Measurements from ENCODE around the gene ANKS1A.

ANKS1A gene

GRCh38 chr6:35069262-35069661 lies 180.2 kb downstream of the ANKS1A start:
- DNase-seq (ENCODE audit: low spot score) = no peak

DNA sequence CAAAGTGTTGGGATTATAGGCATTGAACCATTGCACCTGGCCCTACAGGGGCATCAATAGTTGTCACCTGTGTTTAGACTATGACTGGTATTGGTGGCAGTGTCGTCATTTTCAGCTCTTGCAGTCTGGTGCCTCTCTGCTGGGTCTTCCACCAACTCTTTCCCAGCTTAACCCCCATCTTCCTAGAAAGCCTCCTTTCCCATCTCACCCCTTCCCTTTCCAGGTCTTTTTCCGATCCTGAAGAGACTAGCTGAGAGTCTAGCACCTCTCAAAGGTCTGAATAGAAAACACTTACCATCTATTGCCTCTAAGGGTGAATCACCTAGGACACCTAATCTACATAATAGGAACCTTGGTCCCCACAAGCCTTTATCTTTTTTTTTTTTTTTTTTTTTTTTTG lies 181.1 kb downstream of the ANKS1A start:
- DNase-seq (ENCODE audit: low spot score) = no peak

- DNase-seq (ENCODE audit: low spot score) = no peak
These were observed 182.4 kb downstream of the ANKS1A start for GRCh38 chr6:35071347-35071994.

DNA sequence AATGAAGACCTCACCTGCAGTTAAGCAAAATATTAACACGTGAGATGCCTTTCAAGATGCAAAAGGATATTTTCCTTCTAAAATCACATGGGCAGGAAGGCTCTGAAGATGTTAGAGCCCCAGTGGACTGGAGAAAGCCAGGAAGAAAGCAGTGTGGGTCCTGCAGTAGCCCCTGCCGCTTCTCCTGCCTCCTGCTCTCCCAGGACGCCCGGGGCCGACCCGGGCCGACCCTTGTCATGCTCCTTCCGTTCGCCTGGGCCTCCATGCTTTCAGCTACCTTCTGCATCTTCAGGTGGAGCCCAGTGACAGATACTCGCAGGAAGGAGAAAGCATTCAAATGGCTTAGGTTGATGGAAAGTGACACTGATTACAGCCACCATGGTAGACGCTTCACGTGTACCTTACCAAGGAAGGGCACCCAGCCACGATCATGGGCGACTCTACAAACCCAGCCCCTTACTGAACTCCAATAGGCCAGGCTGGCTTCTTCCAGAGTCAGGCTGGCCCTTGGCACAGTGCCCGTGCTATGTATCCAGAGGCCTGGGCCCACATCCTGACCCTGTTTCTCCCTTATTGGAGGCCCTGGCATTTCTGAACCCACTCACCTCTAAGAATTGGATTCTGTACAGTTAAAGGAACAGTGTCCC lies 183.1 kb downstream of the ANKS1A start:
- no peak for DNase-seq (ENCODE audit: low spot score)

DNA sequence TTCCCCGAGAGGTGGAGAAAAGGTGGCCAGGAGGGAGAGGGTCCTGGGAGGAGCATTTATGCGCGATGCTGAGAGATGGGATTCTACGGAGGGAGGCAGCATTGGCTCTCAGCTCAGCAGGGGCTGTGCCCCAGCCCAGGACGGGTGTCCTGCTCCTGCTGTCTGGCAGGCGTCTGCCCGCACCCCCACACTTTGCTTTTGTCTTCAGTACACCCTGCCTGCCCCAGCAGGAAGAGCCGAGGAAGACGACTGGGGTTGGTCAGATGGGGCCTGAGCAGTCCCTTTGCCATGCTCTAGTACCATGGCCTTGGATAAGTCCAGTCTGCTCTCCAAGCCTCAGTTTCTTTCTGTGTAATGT lies 183.6 kb downstream of the ANKS1A start:
- no peak for DNase-seq (ENCODE audit: low spot score)

DNA sequence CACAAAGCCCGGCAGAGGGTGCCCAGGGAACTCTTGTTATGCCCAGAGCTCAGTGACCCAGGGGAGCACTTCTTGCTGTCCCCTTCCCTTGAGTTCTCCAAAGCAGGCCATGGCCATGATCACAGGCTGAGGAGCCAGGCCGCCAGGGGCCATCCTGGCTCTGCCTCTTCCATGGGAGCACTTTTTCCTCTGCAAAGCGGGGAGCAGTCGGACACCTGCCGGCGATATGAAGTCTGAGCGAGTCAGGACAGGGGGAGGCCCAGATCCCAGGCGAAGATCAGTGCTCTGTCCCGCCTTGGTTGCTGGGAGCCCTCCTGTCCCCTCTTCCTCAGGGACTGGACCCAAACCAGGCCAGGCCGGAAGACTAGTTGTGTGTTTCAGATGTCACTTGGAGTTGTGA lies 184.2 kb downstream of the ANKS1A start:
- no peak for DNase-seq (ENCODE audit: low spot score)

GRCh38 chr6:35073766-35074471 lies 184.9 kb downstream of the ANKS1A start:
- DNase-seq (ENCODE audit: low spot score) = no peak

DNA sequence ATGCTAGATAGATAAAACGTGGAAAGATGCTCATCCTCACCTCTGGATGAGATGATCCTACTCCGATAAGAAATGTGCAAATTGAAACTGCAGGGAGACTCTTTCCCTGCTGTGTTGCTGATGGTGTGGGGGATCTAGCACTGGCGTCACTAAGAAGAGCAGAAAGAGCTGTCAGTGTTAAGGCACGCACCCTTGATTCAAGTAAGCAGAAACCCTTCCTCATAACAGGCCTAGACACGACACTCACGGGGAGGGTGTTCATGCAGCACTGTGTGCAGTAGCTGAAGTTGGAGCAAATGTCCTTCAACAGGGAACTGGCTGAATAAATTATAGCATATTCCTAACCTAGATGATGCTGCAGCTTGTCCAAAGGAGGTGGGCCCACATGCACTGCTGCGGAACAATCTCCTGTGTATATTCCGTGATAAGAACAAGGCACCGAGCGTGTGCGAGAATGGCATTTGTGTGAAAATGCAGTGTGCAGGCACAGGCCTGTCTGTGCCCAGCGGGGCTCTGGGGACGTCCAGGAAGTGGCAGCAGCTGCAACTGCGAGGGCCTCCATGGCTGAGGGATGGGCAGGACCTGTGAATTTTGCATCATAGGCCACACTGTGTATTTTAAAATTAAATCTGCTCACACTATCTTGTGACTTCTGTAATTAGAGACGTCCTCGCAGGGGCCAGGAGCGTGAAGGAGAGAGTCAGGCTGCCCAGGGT lies 188.1 kb downstream of the ANKS1A start:
- no peak for DNase-seq (ENCODE audit: low spot score)

GRCh38 chr6:35077713-35078105 lies 188.7 kb downstream of the ANKS1A start:
- no peak for DNase-seq (ENCODE audit: low spot score)

GRCh38 chr6:35078226-35078850 lies 189.3 kb downstream of the ANKS1A start:
- DNase-seq (ENCODE audit: low spot score) = no peak

- no peak for DNase-seq (ENCODE audit: low spot score)
These were observed 189.8 kb downstream of the ANKS1A start for GRCh38 chr6:35078896-35079295.

GRCh38 chr6:35079311-35080000 lies 190.4 kb downstream of the ANKS1A start:
- no peak for DNase-seq (ENCODE audit: low spot score)

- DNase-seq (ENCODE audit: low spot score) = no peak
These were observed 191.1 kb downstream of the ANKS1A start for GRCh38 chr6:35080016-35080680.

GRCh38 chr6:35080821-35081425 lies 191.9 kb downstream of the ANKS1A start:
- no peak for DNase-seq (ENCODE audit: low spot score)

DNA sequence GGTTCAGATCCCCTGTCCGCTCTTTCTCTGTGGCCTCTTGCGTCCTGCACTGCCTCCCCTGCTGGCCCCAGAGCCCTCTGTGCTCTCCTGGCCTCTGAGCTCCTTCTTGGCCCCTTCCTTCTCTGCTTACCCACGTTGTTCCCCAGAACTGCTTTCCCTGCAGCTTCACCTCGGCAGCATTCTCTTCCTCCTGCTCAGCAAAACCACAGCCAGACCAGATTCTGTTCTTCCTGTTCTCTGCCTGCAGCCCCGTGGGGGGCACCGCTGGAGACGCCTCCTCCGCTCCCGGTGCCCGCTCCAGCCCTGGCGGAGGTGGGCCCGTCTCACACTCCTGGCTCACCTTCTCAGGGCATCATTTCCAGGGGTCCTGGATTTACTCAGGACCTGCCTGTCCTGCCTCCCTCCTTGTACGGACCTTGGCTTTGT lies 192.4 kb downstream of the ANKS1A start:
- no peak for DNase-seq (ENCODE audit: low spot score)

DNA sequence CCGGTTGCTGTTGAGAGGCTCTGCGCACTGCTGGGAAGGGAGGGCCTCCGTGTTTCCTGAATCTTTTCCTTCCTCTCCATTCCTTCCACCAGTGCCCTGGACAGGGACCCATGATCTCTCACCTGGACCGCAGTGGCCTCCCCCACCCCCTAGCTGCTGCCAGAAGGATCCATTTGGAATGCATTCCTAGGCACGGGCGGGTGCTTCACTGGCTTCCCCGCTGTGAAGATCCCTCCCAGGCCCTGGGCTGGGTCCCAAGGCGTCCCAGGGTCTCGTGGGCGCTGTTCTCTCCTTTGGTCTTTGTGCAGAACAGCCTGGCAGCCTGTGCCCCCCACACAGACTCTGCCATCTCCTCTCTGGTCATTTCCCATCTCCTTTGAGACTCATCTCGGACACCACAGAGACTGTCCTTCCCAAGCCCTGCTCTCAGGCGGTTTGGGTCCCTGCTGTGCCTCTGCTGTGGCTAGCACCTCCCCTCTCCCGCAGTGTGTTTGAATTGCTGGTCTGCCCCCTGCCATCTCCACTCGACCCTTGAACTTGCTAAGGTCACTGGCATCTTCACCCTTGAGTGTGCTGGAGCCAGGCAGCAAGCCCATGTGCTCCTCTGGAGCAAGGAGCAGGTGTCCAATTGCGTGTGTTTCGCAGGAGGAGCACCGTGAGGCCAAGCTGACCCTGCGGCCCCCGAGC lies 193.1 kb downstream of the ANKS1A start:
- no peak for DNase-seq (ENCODE audit: low spot score)

GRCh38 chr6:35082733-35083403 lies 193.8 kb downstream of the ANKS1A start:
- no peak for DNase-seq (ENCODE audit: low spot score)

DNA sequence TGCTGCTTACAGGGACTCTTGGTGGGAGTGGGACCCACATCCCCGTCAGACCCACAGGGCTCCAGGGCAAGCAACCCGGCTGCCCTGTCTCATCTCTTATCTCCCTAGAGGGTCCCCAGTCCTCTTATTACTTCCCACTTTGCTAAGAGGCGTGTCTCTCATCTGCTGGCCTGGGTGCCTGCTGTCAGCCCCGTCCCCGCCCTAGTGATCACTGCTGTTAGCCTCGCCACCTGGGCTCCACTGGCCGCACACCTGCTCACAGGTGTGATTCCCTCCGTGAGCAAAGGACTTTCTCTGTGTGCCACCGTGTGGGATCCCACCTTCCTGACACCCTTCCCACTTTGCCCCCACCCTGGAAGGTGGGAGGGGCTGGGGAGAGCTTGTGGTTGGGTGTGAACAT lies 194.5 kb downstream of the ANKS1A start:
- DNase-seq (ENCODE audit: low spot score) = no peak

- no peak for DNase-seq (ENCODE audit: low spot score)
These were observed 195.0 kb downstream of the ANKS1A start for GRCh38 chr6:35084041-35084491.

Data from hepatic stellate cell (primary cell).